Right lung (tissue), 5 donors: ENCODE results near the gene KCNT2. TPM values are rescaled to one million over a fixed set of nuclear protein-coding genes. Genes with fewer than 3 reads are reported as not detected.
"Not testable (repeated sequence)": the region's sequence is repeated elsewhere in the genome, so short reads cannot be mapped to it uniquely, and the experiment has no call there.

ENCODE experiments used
- DNase-seq, 2 donors: peaks; one replicate each; pipeline ENCODE4 v3.0.0-alpha.2; 2013
- polyA plus RNA-seq, 5 donors: library from polyadenylated mRNA; unstranded; fragments of 120-200 nt; gene quantifications; one replicate each; pipeline versions ENCODE4 v1.2.1 to v1.2.3, GENCODE V29; 2013; ENCODE audit warnings: inconsistent platforms in 1 of 5, low replicate concordance in 1 of 5; ENCODE audit not compliant: insufficient read length in 5 of 5, insufficient read depth in 1 of 5

The KCNT2 gene
- polyA plus RNA-seq, 5 donors: 2.7 to 7.7 (median 5.9) TPM

- no peak for DNase-seq
Observed at GRCh38 chr1:196515904-196516303, 92.3 kb downstream of the KCNT2 start.

DNA sequence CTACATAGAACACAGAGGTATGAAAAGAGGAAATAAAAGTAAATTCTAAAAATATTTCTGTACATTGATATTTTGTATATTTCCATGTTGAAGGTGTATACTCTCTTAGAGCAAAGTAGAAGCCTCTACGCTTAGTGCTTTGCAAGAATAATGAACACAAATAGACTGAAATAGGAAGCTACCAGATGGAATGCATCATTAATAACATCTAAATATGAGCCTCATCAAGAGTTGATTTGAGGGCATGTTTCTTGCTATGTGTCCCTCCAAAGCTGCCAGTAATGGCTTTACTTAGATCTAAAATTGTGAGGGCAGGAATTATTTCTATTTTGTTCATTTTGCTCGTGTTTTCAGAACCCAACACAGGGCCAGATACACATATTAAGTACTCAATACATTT is 94.4 kb downstream of the KCNT2 start:
- DNase-seq: peak; percentile 29 to 34

DNA sequence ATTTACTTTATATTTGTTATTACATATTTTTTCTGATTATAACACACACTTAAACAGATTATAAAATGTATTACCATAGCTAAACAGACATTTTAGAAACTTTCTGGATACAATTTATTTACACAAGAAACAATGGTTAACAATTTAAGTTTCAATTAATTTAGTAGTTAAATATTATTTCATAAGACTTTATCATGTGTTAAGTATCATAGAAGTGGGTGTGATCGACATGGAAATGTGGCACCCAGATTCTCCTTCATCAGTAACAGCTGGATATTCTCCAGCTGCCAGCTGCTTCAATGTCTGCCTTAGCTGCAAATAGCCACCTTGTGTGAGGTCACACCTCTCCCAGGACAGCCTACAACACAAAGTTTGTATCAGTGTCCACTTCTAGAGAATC is 97.8 kb downstream of the KCNT2 start:
- DNase-seq: peak; percentile 19 to 38

DNA sequence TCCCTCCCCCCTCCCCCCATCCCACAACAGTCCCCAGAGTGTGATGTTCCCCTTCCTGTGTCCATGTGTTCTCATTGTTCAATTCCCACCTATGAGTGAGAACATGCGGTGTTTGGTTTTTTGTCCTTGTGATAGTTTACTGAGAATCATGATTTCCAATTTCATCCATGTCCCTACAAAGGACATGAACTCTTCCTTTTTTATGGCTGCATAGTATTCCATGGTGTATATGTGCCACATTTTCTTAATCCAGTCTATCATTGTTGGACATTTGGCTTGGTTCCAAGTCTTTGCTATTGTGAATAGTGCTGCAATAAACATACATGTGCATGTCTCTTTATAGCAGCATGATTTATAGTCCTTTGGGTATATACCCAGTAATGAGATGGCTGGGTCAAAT is 104.0 kb downstream of the KCNT2 start:
- DNase-seq: not testable (repeated sequence)

GRCh38 chr1:196502437-196502836 is 105.8 kb downstream of the KCNT2 start:
- DNase-seq: no peak

DNA sequence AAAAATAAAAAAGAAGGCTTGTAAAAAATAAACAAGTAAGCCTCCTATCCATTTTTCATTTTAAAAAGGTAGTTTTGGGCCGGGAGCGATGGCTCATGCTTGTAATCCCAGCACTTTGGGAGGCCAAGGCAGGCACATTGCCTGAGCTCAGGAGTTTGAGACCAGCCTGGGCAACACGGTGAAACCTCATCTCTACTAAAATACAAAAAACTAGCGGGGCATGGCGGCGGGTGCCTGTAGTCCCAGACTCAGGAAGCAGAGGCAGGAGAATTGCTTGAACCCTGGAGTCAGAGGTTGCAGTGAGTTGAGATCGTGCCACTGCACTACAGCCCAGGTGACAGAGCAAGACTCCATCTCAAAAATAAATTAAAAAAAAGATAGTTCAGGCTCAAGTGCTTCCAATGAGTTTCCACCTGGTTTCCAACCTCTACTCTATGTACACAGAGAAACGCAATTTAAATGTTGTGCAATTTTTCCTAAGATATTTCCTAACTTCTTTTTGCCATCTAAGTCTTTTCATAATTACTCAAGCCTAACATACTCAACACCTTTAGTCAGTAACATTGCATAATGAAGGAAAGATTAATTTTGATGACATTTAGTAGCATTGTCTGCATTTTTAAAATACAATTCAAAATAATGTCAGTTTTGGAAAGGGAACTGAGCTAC is 106.3 kb downstream of the KCNT2 start:
- DNase-seq: no peak

- DNase-seq: no peak
Observed at GRCh38 chr1:196497817-196498216, 110.4 kb downstream of the KCNT2 start.

- no peak for DNase-seq
Observed at GRCh38 chr1:196494766-196495165, 113.5 kb downstream of the KCNT2 start.

GRCh38 chr1:196493881-196494280 is 114.4 kb downstream of the KCNT2 start:
- DNase-seq: no peak

DNA sequence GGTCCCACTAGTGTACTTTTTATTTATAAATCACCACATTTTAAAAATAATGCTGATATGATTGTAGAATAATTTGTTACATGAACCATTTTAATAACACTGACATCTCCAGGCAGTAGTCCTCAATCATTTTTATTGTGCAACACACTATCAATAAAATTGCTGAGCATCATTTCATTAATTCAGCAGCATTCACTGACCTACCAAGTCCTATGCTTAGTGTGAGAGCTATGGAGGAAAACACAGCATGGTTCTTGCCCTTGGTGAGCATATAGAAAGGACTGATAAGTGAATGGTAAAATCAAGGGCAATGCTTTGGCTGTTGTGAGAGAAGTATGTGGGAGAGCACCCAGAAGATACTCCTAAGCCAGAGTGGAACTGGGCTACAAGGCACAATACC is 119.7 kb downstream of the KCNT2 start:
- DNase-seq: no peak

DNA sequence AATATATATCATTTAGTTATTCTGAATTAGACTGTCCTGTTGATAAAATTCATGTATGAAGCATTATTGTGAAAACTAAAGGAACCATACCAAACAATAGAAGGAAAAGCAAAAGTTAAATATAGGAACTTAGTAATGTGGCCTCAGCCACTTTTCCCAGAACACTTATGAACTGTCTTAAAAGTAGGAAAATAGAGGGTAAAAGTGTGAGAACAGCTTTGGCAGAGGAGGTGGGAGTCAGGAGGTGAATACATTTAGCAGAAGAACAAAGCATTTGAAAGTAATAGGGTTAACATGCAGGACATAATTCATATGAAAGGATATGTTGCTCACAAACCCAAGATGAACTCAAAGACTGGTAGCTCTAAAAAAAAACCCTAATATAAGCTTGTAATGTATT is 121.9 kb downstream of the KCNT2 start:
- DNase-seq: no peak

GRCh38 chr1:196481616-196482015 is 126.6 kb downstream of the KCNT2 start:
- no peak for DNase-seq

DNA sequence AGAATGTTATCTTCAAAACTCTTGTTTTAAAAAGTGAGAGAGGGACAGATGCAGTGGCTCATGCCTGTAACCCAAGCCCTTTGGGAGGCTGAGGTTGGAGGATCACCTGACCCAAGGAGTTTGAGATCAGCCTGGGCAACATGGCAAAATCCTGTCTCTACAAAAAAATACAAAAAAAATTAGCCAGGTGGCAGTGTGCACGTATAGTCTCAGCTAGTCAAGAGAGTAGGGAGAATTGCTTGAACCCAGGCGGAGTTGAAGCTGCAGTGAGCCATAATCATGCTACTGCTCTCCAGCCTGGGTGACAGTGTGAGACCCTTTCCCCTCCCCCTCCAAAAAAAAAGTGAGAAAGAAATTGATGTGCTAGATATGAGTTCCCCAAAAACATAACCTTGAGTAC is 131.0 kb downstream of the KCNT2 start:
- no peak for DNase-seq

DNA sequence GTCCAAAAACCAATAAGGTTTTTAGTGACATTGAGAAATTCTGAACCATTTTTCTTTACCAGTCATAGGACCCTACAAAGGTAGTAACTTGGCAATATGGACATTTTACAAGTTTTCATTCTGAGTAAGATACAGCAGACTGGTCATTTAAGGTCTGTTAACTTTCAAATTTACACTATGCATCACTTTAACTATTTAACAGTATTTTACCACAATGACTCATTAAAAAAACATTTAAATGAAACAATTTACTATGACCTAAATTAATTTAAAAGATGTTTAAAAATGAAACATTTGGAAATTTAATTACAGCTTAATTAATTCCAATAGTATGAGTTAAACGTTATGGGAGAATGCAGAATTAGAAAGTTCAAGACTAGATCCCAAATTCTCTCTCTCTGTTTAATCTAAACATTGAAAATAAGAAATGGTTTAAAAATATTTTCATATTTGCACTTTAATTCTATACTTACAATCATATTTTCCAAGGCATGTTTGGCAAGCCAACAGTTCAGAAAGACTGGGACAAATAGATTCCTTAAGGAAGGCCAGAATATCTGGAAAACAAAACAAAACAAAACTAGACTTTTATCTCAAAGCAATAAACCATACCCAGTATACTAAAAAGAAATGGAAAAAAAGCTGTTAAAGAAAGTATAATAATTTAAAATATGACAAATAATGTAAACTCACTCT is 140.9 kb downstream of the KCNT2 start:
- DNase-seq: no peak

DNA sequence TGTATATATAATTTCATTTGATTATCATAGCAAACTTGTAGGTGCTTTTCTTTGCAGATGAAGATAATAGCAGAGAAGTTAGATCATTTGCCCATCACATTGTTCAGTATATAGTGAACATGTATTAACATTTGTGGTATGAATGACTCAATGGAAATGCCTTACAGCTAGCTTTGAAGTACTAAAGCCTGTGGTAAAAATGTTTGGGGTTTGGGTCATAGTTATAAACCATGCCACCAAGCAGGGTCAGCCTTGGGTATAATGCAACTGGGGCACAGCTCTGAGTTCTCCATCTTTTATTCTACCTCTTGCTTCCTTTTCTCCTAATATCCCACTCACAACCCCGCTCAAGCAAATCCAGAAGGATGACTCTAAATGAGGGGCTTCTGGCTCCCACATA is 141.6 kb downstream of the KCNT2 start:
- DNase-seq: no peak

DNA sequence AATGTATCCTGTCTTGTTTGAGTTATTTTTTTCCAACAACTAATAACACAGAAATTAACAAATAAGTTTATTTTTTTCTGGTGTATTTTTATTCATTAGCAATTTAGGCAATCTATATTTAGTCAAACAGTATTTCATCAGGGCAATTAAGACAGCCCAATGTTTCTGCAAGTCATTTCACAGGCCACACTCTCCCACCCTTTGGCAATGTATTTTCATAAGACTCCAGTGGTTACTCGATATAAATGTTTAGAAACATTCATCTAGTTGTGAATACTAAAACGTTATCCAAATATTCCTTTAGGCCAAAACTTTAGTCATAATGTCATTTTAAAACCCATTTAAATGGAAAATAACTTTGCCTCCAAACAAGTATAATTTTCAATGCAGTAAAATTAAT is 142.1 kb downstream of the KCNT2 start:
- DNase-seq: no peak

DNA sequence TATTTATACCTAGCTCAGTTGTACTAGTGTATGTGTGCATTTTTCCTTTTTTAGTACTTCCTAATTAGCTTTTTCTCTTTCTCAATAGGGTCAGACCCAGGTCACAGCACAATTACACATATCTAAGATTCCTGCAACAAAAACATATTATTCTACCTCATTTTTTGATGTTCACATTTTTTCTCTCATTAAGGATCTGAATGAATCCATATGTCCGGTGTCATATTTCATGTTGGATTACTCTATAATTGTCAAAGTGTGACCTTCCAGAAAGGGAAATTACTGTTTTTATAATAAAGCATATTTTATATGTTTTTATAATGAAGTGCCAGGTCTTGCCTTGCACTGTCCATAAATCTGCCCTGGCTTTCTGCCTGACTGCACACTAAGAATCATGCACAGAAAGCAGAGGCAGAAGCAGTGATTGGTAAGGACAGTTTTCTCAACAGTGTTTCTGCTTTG is 143.7 kb downstream of the KCNT2 start:
- DNase-seq: peak; percentile 65 to 67

- no peak for DNase-seq
Observed at GRCh38 chr1:196462086-196462485, 146.2 kb downstream of the KCNT2 start.

- DNase-seq: no peak
Observed at GRCh38 chr1:196461521-196461920, 146.7 kb downstream of the KCNT2 start.

DNA sequence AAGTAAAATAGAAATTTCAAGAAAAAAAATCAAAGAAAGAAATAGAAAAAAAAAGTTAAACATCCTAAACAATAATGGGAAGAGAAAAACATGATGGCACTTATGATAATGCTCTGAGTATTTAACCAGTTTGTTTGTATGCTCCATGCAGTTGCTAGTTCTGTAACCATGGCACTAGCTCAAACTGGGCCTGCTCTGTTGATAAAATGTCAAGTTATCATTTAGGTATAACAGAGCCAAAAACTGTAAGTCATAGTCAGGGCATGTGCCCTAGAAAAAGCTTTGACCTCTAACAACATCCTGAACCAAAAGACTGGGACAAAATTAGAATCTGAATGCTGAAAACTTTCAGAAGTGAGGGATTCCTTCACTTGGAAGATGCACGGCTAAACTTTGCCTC is 148.9 kb downstream of the KCNT2 start:
- DNase-seq: no peak

GRCh38 chr1:196454792-196455191 is 153.4 kb downstream of the KCNT2 start:
- DNase-seq: no peak

GRCh38 chr1:196451103-196451502 is 157.1 kb downstream of the KCNT2 start:
- DNase-seq: no peak
